Neutrophil (primary cell): ENCODE measurements around the gene GUSB.
A peak's percentile ranks its signal among the peaks of the same experiment; 100 is the strongest.
"Not testable (repeated sequence)": the region's sequence is repeated elsewhere in the genome, so short reads cannot be mapped to it uniquely, and the experiment has no call there.

Source experiments
- H3K27ac ChIP-seq: fragments of 200-600 bp; sonication (generic); 2 replicates; pipeline ENCODE4 v1.5.1; 2016; ENCODE audit warnings: mild to moderate bottlenecking, moderate library complexity
- H3K27me3 ChIP-seq: fragments of 200-600 bp; sonication (generic); 2 replicates; pipeline ENCODE4 v1.6.0; 2016; ENCODE audit warnings: mild to moderate bottlenecking
- H3K36me3 ChIP-seq: fragments of 200-600 bp; sonication (generic); 2 replicates; pipeline ENCODE4 v1.5.1; 2017
- H3K4me1 ChIP-seq, 2 experiments: fragments of 200-600 bp in 1 of 2; sonication (generic) in 1 of 2; 1 replicate in 1 of 2; 2 replicates in 1 of 2; pipeline versions ENCODE4 v1.5.1 to v1.6.1; 2013 to 2016; ENCODE audit warnings: low read depth in 1 of 2, low read length in 1 of 2, mild to moderate bottlenecking in 1 of 2, moderate library complexity in 1 of 2; ENCODE audit not compliant: control insufficient read depth in 1 of 2, insufficient read depth in 1 of 2
- H3K4me3 ChIP-seq, 2 experiments: fragments of 200-600 bp in 1 of 2; sonication (generic) in 1 of 2; 1 replicate in 1 of 2; 2 replicates in 1 of 2; pipeline ENCODE4 v1.5.1; 2013 to 2016; ENCODE audit warnings: low read depth in 1 of 2, low read length in 1 of 2, mild to moderate bottlenecking in 1 of 2, moderate library complexity in 1 of 2
- H3K9me3 ChIP-seq: fragments of 200-600 bp; sonication (generic); 2 replicates; pipeline ENCODE4 v1.5.1; 2016
- CTCF ChIP-seq: fragments of 200-600 bp; sonication (generic); IDR thresholded peaks from 2 replicates; pipeline ENCODE4 v1.5.1; 2016; ENCODE audit warnings: antibody characterized with exemption

Gene GUSB

GRCh38 chr7:65981965-65982792 is at the start of gene GUSB:
Gene GUSB (minus strand): TSS chr7:65982213. CDS start chr7:65982183, 30 bp downstream.
- Histone ChIP-seq H3K4me3 (peak within 1 kb of the TSS; percentile 85 to 99), H3K9me3 (no peaks in the 10 kb centered on the region)
- no peak for TF ChIP-seq CTCF

GRCh38 chr7:66028342-66028741 is 46.3 kb upstream of the GUSB start:
- not testable (repeated sequence) for H3K27me3 ChIP-seq, H3K4me3 ChIP-seq, H3K36me3 ChIP-seq, H3K9me3 ChIP-seq, H3K27ac ChIP-seq, H3K4me1 ChIP-seq

More at GRCh38 chr7:65981965-65982792, at the start of gene GUSB:
- Histone ChIP-seq H3K36me3 (peaks cover 13% of the 10 kb centered on the region), H3K27me3 (no peaks in the 10 kb centered on the region), H3K4me1 (peaks cover 22 to 26% of the 10 kb centered on the region in 2 experiments), H3K27ac (peak within 1 kb of the TSS; percentile 86)

GRCh38 chr7:66016131-66016461 is 34.1 kb upstream of the GUSB start:
- no peak overlapping the region for H3K4me3 ChIP-seq
- TF ChIP-seq CTCF, result no peak
- no peak overlapping the region for H3K27ac ChIP-seq
- no peaks in the 10 kb centered on the region for H3K9me3 ChIP-seq
- no peaks in the 10 kb centered on the region for H3K4me1 ChIP-seq
- H3K36me3 ChIP-seq, result no peaks in the 10 kb centered on the region
- no peaks in the 10 kb centered on the region for H3K27me3 ChIP-seq

GRCh38 chr7:66015440-66016130 is 33.6 kb upstream of the GUSB start:
- Histone ChIP-seq H3K27ac (no peak overlapping the region), H3K9me3 (no peaks in the 10 kb centered on the region), H3K4me1 (no peaks in the 10 kb centered on the region), H3K36me3 (no peaks in the 10 kb centered on the region), H3K4me3 (no peak overlapping the region), H3K27me3 (no peaks in the 10 kb centered on the region)
- TF ChIP-seq CTCF, result no peak

- Histone ChIP-seq H3K27ac (no peak overlapping the region), H3K4me3 (no peak overlapping the region), H3K27me3 (no peaks in the 10 kb centered on the region), H3K36me3 (no peaks in the 10 kb centered on the region), H3K9me3 (no peaks in the 10 kb centered on the region), H3K4me1 (no peaks in the 10 kb centered on the region)
- TF ChIP-seq CTCF, result no peak
Observed at GRCh38 chr7:66013938-66014337, 31.9 kb upstream of the GUSB start.

- H3K36me3 ChIP-seq, result no peaks in the 10 kb centered on the region
- no peaks in the 10 kb centered on the region for H3K4me1 ChIP-seq
- no peak for TF ChIP-seq CTCF
- H3K27ac ChIP-seq, result no peak overlapping the region
- no peaks in the 10 kb centered on the region for H3K9me3 ChIP-seq
- H3K4me3 ChIP-seq, result no peak overlapping the region
- no peaks in the 10 kb centered on the region for H3K27me3 ChIP-seq
Observed at GRCh38 chr7:66007232-66007631, 25.2 kb upstream of the GUSB start.

- H3K27me3 ChIP-seq, H3K27ac ChIP-seq: not testable (repeated sequence)
Observed at GRCh38 chr7:66005115-66005671, 23.2 kb upstream of the GUSB start.

GRCh38 chr7:66000823-66001417 is 18.9 kb upstream of the GUSB start:
- H3K4me1 ChIP-seq, result not testable (repeated sequence)

More at GRCh38 chr7:66005115-66005671, 23.2 kb upstream of the GUSB start:
- not testable (repeated sequence) for H3K9me3 ChIP-seq, H3K4me3 ChIP-seq, H3K4me1 ChIP-seq, H3K36me3 ChIP-seq

More at GRCh38 chr7:66000823-66001417, 18.9 kb upstream of the GUSB start:
- not testable (repeated sequence) for H3K9me3 ChIP-seq, H3K27me3 ChIP-seq, H3K27ac ChIP-seq, H3K4me3 ChIP-seq, H3K36me3 ChIP-seq
